ENCODE data around the gene GLDC. TPM values are rescaled to one million over a fixed set of nuclear protein-coding genes. Genes with fewer than 3 reads are reported as not detected.

Gene GLDC
- total RNA-seq, 1 donor from 2014 or later, result not detected

- Histone ChIP-seq H3K4me3 (no peak overlapping the region), H3K4me1 (no peaks in the 10 kb centered on the region), H3K27ac (replicated peaks) (no peak overlapping the region), H3K36me3 (no peaks in the 10 kb centered on the region), H3K27me3 (ENCODE audit: low read depth) (peaks cover 11% of the 10 kb centered on the region), H3K9me3 (replicated peaks) (no peaks in the 10 kb centered on the region)
- no peak for TF ChIP-seq CTCF (IDR thresholded peaks at IDR 0.05; ENCODE audit: borderline replicate concordance)
- intact Hi-C loops (cut with micrococcal nuclease), result no loop called here
- DNase-seq, result no peak
Measured at GRCh38 chr9:6538666-6539071, 106.9 kb downstream of the GLDC start.

DNA sequence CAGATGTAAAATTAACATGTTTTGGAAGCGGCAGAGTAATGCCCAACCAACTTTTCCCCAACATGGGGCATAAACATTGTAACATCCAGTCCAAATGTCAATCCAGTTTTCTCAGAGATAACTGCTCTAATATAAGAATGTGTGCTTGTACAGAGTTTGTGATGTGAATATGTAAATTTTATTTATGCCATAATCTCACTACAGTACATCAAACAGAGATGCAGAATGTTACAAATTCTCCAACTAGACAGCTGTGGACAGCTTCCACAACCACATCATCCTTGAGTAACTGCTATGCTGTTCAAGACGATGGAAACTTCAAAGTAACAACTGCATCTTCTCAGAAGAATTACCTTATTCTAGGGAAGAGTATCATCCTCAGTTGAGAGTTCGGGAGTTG is 109.9 kb downstream of the GLDC start:
- no peaks in the 10 kb centered on the region for H3K4me1 ChIP-seq
- no peak for DNase-seq
- no peak for TF ChIP-seq CTCF (IDR thresholded peaks at IDR 0.05; ENCODE audit: borderline replicate concordance)
- peaks cover under 1% of the 10 kb centered on the region for H3K27me3 ChIP-seq (ENCODE audit: low read depth)
- no peak overlapping the region for H3K27ac ChIP-seq (replicated peaks)
- intact Hi-C loops (cut with micrococcal nuclease), result no loop called here
- H3K9me3 ChIP-seq (replicated peaks), result no peaks in the 10 kb centered on the region
- no peaks in the 10 kb centered on the region for H3K36me3 ChIP-seq
- H3K4me3 ChIP-seq, result no peak overlapping the region

DNA sequence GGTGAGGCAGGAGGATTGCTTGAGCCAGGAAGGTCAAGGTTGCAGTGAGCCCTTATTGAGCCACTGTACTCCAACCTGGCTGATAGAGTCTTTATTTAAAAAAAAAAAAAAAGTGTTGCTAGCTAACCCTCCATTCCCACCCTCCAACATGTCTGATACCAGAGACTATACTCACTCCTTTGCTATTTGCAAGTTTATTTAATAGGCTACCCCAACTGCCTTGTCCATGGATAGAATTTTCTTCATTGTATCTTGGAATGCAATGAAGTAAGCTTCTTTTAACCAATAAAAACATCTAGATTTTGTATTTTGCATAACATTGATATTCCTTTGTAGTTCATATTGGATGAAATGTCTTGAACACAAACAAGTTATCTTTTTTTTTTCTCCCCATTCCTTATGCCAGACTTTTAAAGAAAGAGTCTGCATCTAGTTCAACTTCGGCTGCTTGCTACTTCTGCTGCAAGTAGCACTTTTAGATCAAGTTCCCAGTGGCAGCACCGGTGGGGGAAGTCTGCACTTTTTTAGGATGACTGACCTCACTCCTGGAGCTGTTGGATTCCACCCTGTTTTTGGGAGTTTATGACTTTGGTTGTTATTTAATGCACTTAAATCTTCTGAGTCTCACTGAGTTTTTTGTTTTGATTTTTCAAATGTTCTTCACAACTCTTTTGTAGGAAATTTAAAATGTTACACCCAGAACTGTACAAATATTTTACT is 120.0 kb downstream of the GLDC start:
- no peak for TF ChIP-seq CTCF (IDR thresholded peaks at IDR 0.05; ENCODE audit: borderline replicate concordance)
- H3K27ac ChIP-seq (replicated peaks), result no peak overlapping the region
- H3K27me3 ChIP-seq (ENCODE audit: low read depth), result no peaks in the 10 kb centered on the region
- intact Hi-C loops (cut with micrococcal nuclease), result no loop called here
- H3K9me3 ChIP-seq (replicated peaks), result peaks cover 26% of the 10 kb centered on the region
- H3K36me3 ChIP-seq, result peaks cover 15% of the 10 kb centered on the region
- no peak overlapping the region for H3K4me3 ChIP-seq
- DNase-seq, result no peak
- no peaks in the 10 kb centered on the region for H3K4me1 ChIP-seq

DNA sequence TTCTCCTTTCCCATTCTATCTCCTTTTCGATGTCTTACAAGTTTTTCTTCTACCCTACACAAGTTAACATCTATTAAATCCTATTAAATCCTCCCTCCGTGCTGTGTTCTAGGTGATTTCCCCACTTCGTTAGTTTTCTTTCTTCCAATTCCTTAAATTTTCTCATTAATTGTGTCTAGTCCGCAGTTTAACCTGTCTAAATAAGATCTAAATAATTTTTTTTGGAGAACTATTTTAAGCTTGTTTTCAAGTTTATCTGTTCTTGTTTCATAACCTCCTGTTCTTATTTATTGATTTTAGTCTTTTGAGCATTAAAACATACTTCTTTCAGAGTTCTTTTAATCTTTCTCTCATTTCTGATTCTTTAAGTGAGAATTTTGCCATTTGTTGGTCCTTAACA is 123.3 kb downstream of the GLDC start:
- H3K27me3 ChIP-seq (ENCODE audit: low read depth), result no peaks in the 10 kb centered on the region
- no peak for TF ChIP-seq CTCF (IDR thresholded peaks at IDR 0.05; ENCODE audit: borderline replicate concordance)
- peaks cover 15% of the 10 kb centered on the region for H3K36me3 ChIP-seq
- no peak overlapping the region for H3K4me3 ChIP-seq
- H3K27ac ChIP-seq (replicated peaks), result no peak overlapping the region
- intact Hi-C loops (cut with micrococcal nuclease), result no loop called here
- no peaks in the 10 kb centered on the region for H3K4me1 ChIP-seq
- peaks cover 29% of the 10 kb centered on the region for H3K9me3 ChIP-seq (replicated peaks)
- DNase-seq, result no peak

DNA sequence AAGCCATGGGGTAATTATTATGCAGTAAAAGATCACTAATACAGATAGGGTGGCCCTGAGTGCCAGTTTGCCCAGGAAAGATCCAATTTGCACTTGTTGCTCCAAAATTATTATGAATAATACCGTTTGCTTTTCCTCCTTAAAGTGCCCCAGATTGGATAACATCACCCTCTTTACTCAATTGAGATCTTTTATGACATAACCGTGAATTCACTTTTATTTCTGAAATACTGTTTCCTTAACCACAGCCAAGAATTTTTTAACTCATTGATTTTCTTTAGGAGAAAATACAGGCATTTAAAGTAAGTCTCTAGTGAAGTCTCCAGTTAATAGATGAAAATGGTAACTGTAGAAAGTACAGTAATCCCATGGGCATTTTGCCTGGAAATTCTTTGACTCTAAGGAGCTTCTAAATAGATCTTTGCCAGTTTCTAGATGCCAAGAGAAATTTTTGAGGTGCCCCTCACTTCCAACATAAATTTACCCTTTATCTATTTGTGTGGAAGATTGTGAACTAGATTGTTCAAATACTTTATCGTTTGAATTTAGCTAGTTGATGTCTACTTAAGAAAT is 133.4 kb downstream of the GLDC start:
- intact Hi-C loops (cut with micrococcal nuclease), result no loop called here
- no peak for DNase-seq
- H3K9me3 ChIP-seq (replicated peaks), result no peaks in the 10 kb centered on the region
- no peaks in the 10 kb centered on the region for H3K4me1 ChIP-seq
- H3K27ac ChIP-seq (replicated peaks), result no peak overlapping the region
- no peak overlapping the region for H3K4me3 ChIP-seq
- no peaks in the 10 kb centered on the region for H3K27me3 ChIP-seq (ENCODE audit: low read depth)
- TF ChIP-seq CTCF (IDR thresholded peaks at IDR 0.05; ENCODE audit: borderline replicate concordance), result no peak
- peaks cover 12% of the 10 kb centered on the region for H3K36me3 ChIP-seq
